IMR-90 (cell line): Measurements from ENCODE around the gene MTREX. TPM values are rescaled to one million over a fixed set of nuclear protein-coding genes. Genes with fewer than 3 reads are reported as not detected.

Experiments
- ATAC-seq: fragments of 200-7000 bp; cut with Tn5 transposase; 2 replicates; pipeline ENCODE4 v1.9.1; 2020; ENCODE audit warnings: low read depth, mild to moderate bottlenecking, moderate library complexity
- BruUV-seq: library from RNA; stranded (reverse); fragments of 400-500 nt; replicated peaks from 2 replicates; lab custom pipeline; 2021; lab: Mats Ljungman, UMichigan
- CTCF ChIA-PET: fragments of 300-600 bp; formaldehyde crosslinking; extraction: SDS; loops from one replicate; lab custom pipeline; 2021; ENCODE audit warnings: antibody characterized with exemption; lab: Yijun Ruan, JAX
- POLR2A ChIA-PET: fragments of 300-600 bp; sonication (Branson Sonifier 250); formaldehyde crosslinking; loops from one replicate; lab custom pipeline; 2022; ENCODE audit warnings: antibody characterized with exemption; ENCODE audit not compliant: unreplicated experiment; lab: Charles Lee
- DNase-seq: peaks from one replicate; pipeline ENCODE4 v3.0.0; 2013
- H2AFZ ChIP-seq: replicated peaks from 2 replicates; pipeline ENCODE3; 2013; ENCODE audit warnings: low read length, mild to moderate bottlenecking; ENCODE audit not compliant: poor library complexity
- H2AK5ac ChIP-seq: 2 replicates; pipeline ENCODE4 v1.6.1; 2013; ENCODE audit warnings: low read depth, low read length, inconsistent platforms
- H2AK9ac ChIP-seq: replicated peaks from 2 replicates; pipeline ENCODE3; 2013; ENCODE audit warnings: mild to moderate bottlenecking, low read depth, low read length, moderate library complexity; ENCODE audit not compliant: poor library complexity
- H2BK120ac ChIP-seq: 2 replicates; pipeline ENCODE4 v1.6.1; 2013; ENCODE audit warnings: low read depth, low read length, inconsistent platforms
- H2BK15ac ChIP-seq: 3 replicates; pipeline ENCODE4 v1.6.1; 2013; ENCODE audit warnings: low read depth, low read length, inconsistent platforms
- H2BK20ac ChIP-seq: 2 replicates; pipeline ENCODE4 v1.6.1; 2013; ENCODE audit warnings: low read depth, mild to moderate bottlenecking, inconsistent platforms, low read length, moderate library complexity
- H2BK5ac ChIP-seq: 2 replicates; pipeline ENCODE4 v1.6.1; 2013; ENCODE audit warnings: mild to moderate bottlenecking, low read depth, low read length, inconsistent platforms; ENCODE audit not compliant: poor library complexity, severe bottlenecking
- H3K14ac ChIP-seq: replicated peaks from 2 replicates; pipeline ENCODE4 v1.6.1; 2013; ENCODE audit warnings: low read depth, low read length, inconsistent platforms
- H3K18ac ChIP-seq: 2 replicates; pipeline ENCODE4 v1.6.1; 2013; ENCODE audit warnings: low read depth, low read length, control low read depth
- H3K23ac ChIP-seq: 2 replicates; pipeline ENCODE4 v1.6.1; 2013; ENCODE audit warnings: low read depth, low read length, inconsistent platforms
- H3K27ac ChIP-seq: 2 replicates; pipeline ENCODE4 v1.5.1; 2013; ENCODE audit warnings: mild to moderate bottlenecking, control low read depth, low read length; ENCODE audit not compliant: insufficient read depth
- H3K27me3 ChIP-seq: 2 replicates; pipeline ENCODE4 v1.6.1; 2013; ENCODE audit warnings: low read length; ENCODE audit not compliant: control insufficient read depth, insufficient read depth
- H3K36me3 ChIP-seq: 2 replicates; pipeline ENCODE4 v1.6.1; 2013; ENCODE audit warnings: low read length, mixed read lengths; ENCODE audit not compliant: control insufficient read depth, insufficient read depth
- H3K4ac ChIP-seq: 2 replicates; pipeline ENCODE4 v1.6.1; 2013; ENCODE audit warnings: low read depth, low read length, inconsistent platforms
- H3K4me1 ChIP-seq: 2 replicates; pipeline ENCODE4 v1.6.1; 2013; ENCODE audit warnings: low read length, mixed read lengths; ENCODE audit not compliant: control insufficient read depth, insufficient read depth
- H3K4me2 ChIP-seq: 2 replicates; pipeline ENCODE4 v1.6.1; 2013; ENCODE audit warnings: low read depth, mild to moderate bottlenecking, control low read depth, low read length, moderate library complexity
- H3K4me3 ChIP-seq: 2 replicates; pipeline ENCODE4 v1.5.1; 2013; ENCODE audit warnings: low read depth, mild to moderate bottlenecking, control low read depth, low read length, moderate library complexity; ENCODE audit not compliant: insufficient read depth
- H3K56ac ChIP-seq: 2 replicates; pipeline ENCODE4 v1.6.1; 2013; ENCODE audit warnings: low read length, inconsistent platforms; ENCODE audit not compliant: insufficient read depth; ENCODE audit errors: extremely low read depth
- H3K79me1 ChIP-seq, 2 experiments: 2 replicates each; pipeline ENCODE4 v1.6.1; 2013; ENCODE audit warnings: low read length in 2 of 2, inconsistent platforms in 1 of 2, low read depth in 1 of 2
- H3K9ac ChIP-seq: 2 replicates; pipeline ENCODE4 v1.6.1; 2013; ENCODE audit warnings: low read depth, low read length, control low read depth
- H3K9me1 ChIP-seq: 2 replicates; pipeline ENCODE4 v1.6.1; 2013; ENCODE audit warnings: low read length, inconsistent platforms; ENCODE audit not compliant: insufficient read depth
- H3K9me3 ChIP-seq: 2 replicates; pipeline ENCODE4 v1.6.1; 2013; ENCODE audit warnings: low read length; ENCODE audit not compliant: control insufficient read depth, insufficient read depth
- H4K20me1 ChIP-seq: 2 replicates; pipeline ENCODE4 v1.6.1; 2013; ENCODE audit warnings: low read length, inconsistent platforms; ENCODE audit not compliant: insufficient read depth
- H4K5ac ChIP-seq: 2 replicates; pipeline ENCODE4 v1.6.1; 2013; ENCODE audit warnings: mild to moderate bottlenecking, low read depth, low read length, control low read depth
- H4K8ac ChIP-seq, 2 experiments: 2 replicates each; pipeline ENCODE4 v1.6.1; 2013; ENCODE audit warnings: low read depth in 2 of 2, low read length in 2 of 2, control low read depth in 1 of 2, inconsistent platforms in 1 of 2
- H4K91ac ChIP-seq: 2 replicates; pipeline ENCODE4 v1.6.1; 2013; ENCODE audit warnings: low read depth, low read length, inconsistent platforms; ENCODE audit not compliant: insufficient read depth
- CEBPB ChIP-seq: IDR thresholded peaks from 2 replicates; pipeline ENCODE4 v1.6.1; 2012; ENCODE audit warnings: low read depth, low read length, improper control_type of control experiment
- ELK1 ChIP-seq: fragments of 150-350 bp; IDR thresholded peaks from 2 replicates; pipeline ENCODE4 v1.6.1; 2016; ENCODE audit warnings: low read depth, mild to moderate bottlenecking, low read length, moderate library complexity, borderline replicate concordance
- WGBS, 2 experiments: methylation state at CpG; one replicate each; pipeline versions ENCODE4 v1.1.5 to v1.1.7; 2013; ENCODE audit warnings: missing lambda C conversion rate in 2 of 2; ENCODE audit not compliant: insufficient read length in 1 of 2; ENCODE audit errors: extremely low coverage in 2 of 2; 5-methylcytosine and 5-hydroxymethylcytosine counted together
- dilution Hi-C: fragments of 300-500 bp; cut with HindIII; formaldehyde crosslinking; loops from one replicate; pipeline ENCODE4 v1.14.3; 2018; ENCODE audit warnings: low sequenced_read_pairs; ENCODE audit not compliant: unreplicated experiment
- in situ Hi-C: fragments of 300-500 bp; cut with MboI; formaldehyde crosslinking; loops from 3 replicates; pipeline ENCODE4 v1.14.3; 2019; ENCODE audit warnings: low sequenced_read_pairs, inconsistent platforms, mixed read lengths
- intact Hi-C: fragments of 100-400 bp; cut with micrococcal nuclease; formaldehyde crosslinking; loops from 2 replicates; pipeline ENCODE4 v1.10.0; 2022
- polyA plus RNA-seq, 3 experiments: library from polyadenylated mRNA; depleted of rRNA; stranded (reverse); fragments of >200 nt; gene quantifications; 2 replicates each; pipeline ENCODE4 v1.2.3, GENCODE V29; 2012; ENCODE audit warnings: low replicate concordance in 1 of 3
- total RNA-seq: library from RNA; depleted of rRNA; stranded (reverse); fragments of >200 nt; gene quantifications from 2 replicates; pipeline ENCODE4 v1.2.3, GENCODE V29; 2012

MTREX gene
- total and polyA plus RNA-seq, 2 of the 4 experiments (the other 2 are of a cell fraction), result 22.1 to 33.2 TPM

GRCh38 chr5:55324815-55325418, 17.1 kb downstream of the MTREX start (continued):
- no peak for TF ChIP-seq ELK1

GRCh38 chr5:55325621-55326020, 17.8 kb downstream of the MTREX start:
- WGBS, 2 experiments, result no CpG with 5 or more reads among the region's 5 CpGs
- Histone ChIP-seq H3K9me3 (no peaks in the 10 kb centered on the region), H3K36me3 (peaks cover 12% of the 10 kb centered on the region), H2AK5ac (no peak overlapping the region), H2BK15ac (no peak overlapping the region), H3K4ac (no peak overlapping the region), H3K4me2 (no peak overlapping the region), H3K4me3 (no peak overlapping the region), H4K8ac (no peak overlapping the region), H3K9ac (no peak overlapping the region), H4K5ac (no peak overlapping the region), H2AFZ (no peak overlapping the region), H3K18ac (no peak overlapping the region), H3K56ac (no peak overlapping the region), H2BK120ac (no peak overlapping the region), H3K14ac (no peak overlapping the region), H3K4me1 (no peaks in the 10 kb centered on the region), H3K27ac (no peak overlapping the region), H4K91ac (no peak overlapping the region), H3K9me1 (no peaks in the 10 kb centered on the region; the same call in 1 of the 2 replicates), H2AK9ac (no peak overlapping the region), H4K20me1 (peaks cover 5% of the 10 kb centered on the region; the same call in 1 of the 2 replicates), H2BK5ac (no peak overlapping the region), H3K79me1 (peaks cover 16 to 29% of the 10 kb centered on the region in 2 experiments), H2BK20ac (no peak overlapping the region), H3K27me3 (no peaks in the 10 kb centered on the region), H3K23ac (no peak overlapping the region)
- no TSS peak for BruUV-seq
- DNase-seq (no peak), ATAC-seq (no peak)
- ChIA-PET CTCF (no interaction called here), POLR2A (no interaction called here)
- TF ChIP-seq CEBPB, result no peak
- in situ Hi-C loops, result loop anchor here (25.0 kb wide), 1 partner anchor 587 kb away; no protein-coding TSS in a partner anchor
- dilution Hi-C loops, result no loop called here
- intact Hi-C loops, result loop anchor here (10.0 kb wide), 1 partner anchor 869 kb away; no protein-coding TSS in a partner anchor
